Measurements from ENCODE around the gene DCHS1. TPM values are rescaled to one million over a fixed set of nuclear protein-coding genes. Genes with fewer than 3 reads are reported as not detected.
A peak's percentile ranks its signal among the peaks of the same experiment; 100 is the strongest.
"Not testable (repeated sequence)": the region's sequence is repeated elsewhere in the genome, so short reads cannot be mapped to it uniquely, and the experiment has no call there.

The DCHS1 gene
- total and polyA plus RNA-seq, 2 experiments from 2014 or later: 8.0 to 15.2 TPM

DNA sequence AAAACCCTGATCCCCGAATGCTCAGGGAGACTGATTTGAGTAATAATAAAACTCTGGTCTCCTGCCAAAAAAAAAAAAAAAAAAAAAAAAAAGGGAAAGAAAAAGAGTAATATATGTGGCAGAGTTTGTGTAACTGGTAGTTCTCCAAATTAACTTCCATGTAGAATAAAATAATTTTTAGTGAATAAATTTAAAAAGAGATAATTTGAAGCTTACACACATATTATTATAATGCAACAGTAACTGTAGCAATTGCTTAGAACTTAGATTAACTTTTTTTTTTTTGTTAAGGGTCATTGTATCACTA, 38.6 kb upstream of the DCHS1 start:
- Histone ChIP-seq H3K27me3 (no peaks in the 10 kb centered on the region), H3K27ac (no peak overlapping the region), H3K79me2 (no peaks in the 10 kb centered on the region), H4K20me1 (ENCODE audit: insufficient read depth, poor library complexity, severe bottlenecking) (no peaks in the 10 kb centered on the region), H2AFZ (no peak overlapping the region), H3K4me1 (ENCODE audit: insufficient read depth) (peaks cover 6% of the 10 kb centered on the region), H3K9me3 (ENCODE audit: low read depth) (no peaks in the 10 kb centered on the region), H3K9me2 (replicated peaks; ENCODE audit: insufficient read depth) (no peaks in the 10 kb centered on the region), H3K36me3 (replicated peaks; ENCODE audit: insufficient read depth, low read depth) (no peaks in the 10 kb centered on the region), H3K4me2 (no peak overlapping the region), H3K4me3 (no peak overlapping the region)
- TF ChIP-seq EZH2phosphoT487 (IDR thresholded peaks at IDR 0.05; ENCODE audit: low read depth, severe bottlenecking, unreplicated experiment): no peak
- TF ChIP-seq, protein P1, sequence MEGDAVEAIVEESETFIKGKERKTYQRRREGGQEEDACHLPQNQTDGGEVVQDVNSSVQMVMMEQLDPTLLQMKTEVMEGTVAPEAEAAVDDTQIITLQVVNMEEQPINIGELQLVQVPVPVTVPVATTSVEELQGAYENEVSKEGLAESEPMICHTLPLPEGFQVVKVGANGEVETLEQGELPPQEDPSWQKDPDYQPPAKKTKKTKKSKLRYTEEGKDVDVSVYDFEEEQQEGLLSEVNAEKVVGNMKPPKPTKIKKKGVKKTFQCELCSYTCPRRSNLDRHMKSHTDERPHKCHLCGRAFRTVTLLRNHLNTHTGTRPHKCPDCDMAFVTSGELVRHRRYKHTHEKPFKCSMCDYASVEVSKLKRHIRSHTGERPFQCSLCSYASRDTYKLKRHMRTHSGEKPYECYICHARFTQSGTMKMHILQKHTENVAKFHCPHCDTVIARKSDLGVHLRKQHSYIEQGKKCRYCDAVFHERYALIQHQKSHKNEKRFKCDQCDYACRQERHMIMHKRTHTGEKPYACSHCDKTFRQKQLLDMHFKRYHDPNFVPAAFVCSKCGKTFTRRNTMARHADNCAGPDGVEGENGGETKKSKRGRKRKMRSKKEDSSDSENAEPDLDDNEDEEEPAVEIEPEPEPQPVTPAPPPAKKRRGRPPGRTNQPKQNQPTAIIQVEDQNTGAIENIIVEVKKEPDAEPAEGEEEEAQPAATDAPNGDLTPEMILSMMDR (IDR thresholded peaks at IDR 0.05; ENCODE audit: poor library complexity): no peak
- TF ChIP-seq EZH2 (IDR thresholded peaks at IDR 0.05; ENCODE audit: borderline replicate concordance): no peak
- WGBS (ENCODE audit: low lambda C conversion rate, missing lambda C conversion rate): 33% methylated on average over 1 of the region's 1 CpG
- DNase-seq (ENCODE audit: low spot score): no peak

DNA sequence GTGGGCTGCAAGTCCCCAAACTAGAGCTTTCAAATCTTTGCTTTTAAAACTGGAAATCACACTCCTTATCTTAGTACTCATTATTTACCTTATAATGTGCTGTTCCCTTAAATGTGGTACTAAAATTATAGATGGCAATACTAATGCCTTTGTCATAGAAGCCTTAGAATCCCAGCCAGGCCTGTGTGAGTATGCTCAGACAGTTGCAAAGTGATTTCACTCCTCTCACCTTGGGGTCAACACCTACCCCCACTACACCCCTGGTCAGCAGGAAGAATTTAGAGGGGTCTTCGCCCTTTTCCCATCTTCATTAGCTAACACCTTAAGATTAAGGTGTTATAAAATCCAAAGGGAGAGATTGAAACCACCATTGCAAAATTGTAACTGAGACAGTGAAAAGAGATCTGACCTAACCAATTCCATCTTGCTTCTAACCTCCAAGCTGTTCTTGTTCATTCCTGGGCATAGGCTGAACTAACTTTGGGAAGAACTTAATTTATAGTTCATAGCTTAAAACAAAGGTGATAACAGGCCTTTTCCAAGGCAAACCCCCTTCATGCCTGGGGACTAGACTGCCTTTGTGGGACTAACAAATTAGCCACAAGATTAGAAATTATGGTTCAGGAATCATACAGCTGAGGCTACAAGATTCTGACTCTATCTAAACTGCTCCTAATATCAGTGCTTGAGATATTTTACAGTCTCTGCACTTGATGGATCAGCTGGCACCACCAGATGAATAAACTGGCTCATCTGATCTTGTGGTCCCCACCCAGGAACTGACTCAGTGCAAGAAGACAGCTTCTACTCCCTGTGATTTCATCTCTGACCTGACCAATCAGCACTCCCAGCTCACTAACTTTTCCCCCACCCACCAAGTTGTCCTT, 38.0 kb upstream of the DCHS1 start:
- TF ChIP-seq EZH2phosphoT487 (IDR thresholded peaks at IDR 0.05; ENCODE audit: low read depth, severe bottlenecking, unreplicated experiment) (no peak), EZH2 (IDR thresholded peaks at IDR 0.05; ENCODE audit: borderline replicate concordance) (no peak)
- TF ChIP-seq, protein P1 (IDR thresholded peaks at IDR 0.05; ENCODE audit: poor library complexity): no peak
- no peaks in the 10 kb centered on the region for H4K20me1 ChIP-seq (ENCODE audit: insufficient read depth, poor library complexity, severe bottlenecking)
- 74% methylated on average over 1 of the region's 1 CpG for WGBS (ENCODE audit: low lambda C conversion rate, missing lambda C conversion rate)
- H3K9me2 ChIP-seq (replicated peaks; ENCODE audit: insufficient read depth): no peaks in the 10 kb centered on the region
- peak overlapping the region; percentile 52 for H3K27ac ChIP-seq
- H3K27me3 ChIP-seq: no peaks in the 10 kb centered on the region
- no peaks in the 10 kb centered on the region for H3K9me3 ChIP-seq (ENCODE audit: low read depth)
- H3K4me3 ChIP-seq: no peak overlapping the region
- no peaks in the 10 kb centered on the region for H3K79me2 ChIP-seq
- H3K4me2 ChIP-seq: no peak overlapping the region
- H2AFZ ChIP-seq: no peak overlapping the region
- no peaks in the 10 kb centered on the region for H3K36me3 ChIP-seq (replicated peaks; ENCODE audit: insufficient read depth, low read depth)
- peaks cover 6% of the 10 kb centered on the region for H3K4me1 ChIP-seq (ENCODE audit: insufficient read depth)
- no peak for DNase-seq (ENCODE audit: low spot score)

DNA sequence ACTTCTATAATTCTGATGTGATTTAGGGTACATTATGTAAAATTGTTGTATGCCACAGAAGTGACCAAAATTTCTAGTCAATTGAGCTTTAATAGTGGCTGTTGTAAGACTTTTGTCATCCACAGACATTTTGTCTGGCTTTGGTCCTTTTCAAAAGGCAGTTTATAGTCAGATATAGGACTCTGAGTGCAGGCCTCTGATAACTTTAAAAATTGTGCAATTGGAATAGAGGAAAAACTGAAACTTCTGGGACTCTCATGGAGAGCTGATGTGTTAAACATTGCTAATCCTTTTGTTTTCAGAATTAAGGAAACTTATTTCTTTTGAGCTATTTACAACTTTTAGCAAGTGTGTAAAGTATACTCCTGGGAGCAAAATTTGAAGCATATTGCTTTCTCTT, 36.5 kb upstream of the DCHS1 start:
- Histone ChIP-seq H3K36me3 (replicated peaks; ENCODE audit: insufficient read depth, low read depth) (no peaks in the 10 kb centered on the region), H3K4me2 (peak overlapping the region; percentile 9), H3K4me1 (ENCODE audit: insufficient read depth) (peaks cover 6% of the 10 kb centered on the region), H3K9me3 (ENCODE audit: low read depth) (no peaks in the 10 kb centered on the region), H3K27me3 (no peaks in the 10 kb centered on the region), H3K27ac (peak overlapping the region; percentile 57), H2AFZ (no peak overlapping the region), H3K79me2 (no peaks in the 10 kb centered on the region), H4K20me1 (ENCODE audit: insufficient read depth, poor library complexity, severe bottlenecking) (no peaks in the 10 kb centered on the region), H3K9me2 (replicated peaks; ENCODE audit: insufficient read depth) (no peaks in the 10 kb centered on the region), H3K4me3 (no peak overlapping the region)
- DNase-seq (ENCODE audit: low spot score): no peak
- TF ChIP-seq EZH2 (IDR thresholded peaks at IDR 0.05; ENCODE audit: borderline replicate concordance) (no peak), EZH2phosphoT487 (IDR thresholded peaks at IDR 0.05; ENCODE audit: low read depth, severe bottlenecking, unreplicated experiment) (no peak)
- TF ChIP-seq, protein P1 (IDR thresholded peaks at IDR 0.05; ENCODE audit: poor library complexity): no peak

DNA sequence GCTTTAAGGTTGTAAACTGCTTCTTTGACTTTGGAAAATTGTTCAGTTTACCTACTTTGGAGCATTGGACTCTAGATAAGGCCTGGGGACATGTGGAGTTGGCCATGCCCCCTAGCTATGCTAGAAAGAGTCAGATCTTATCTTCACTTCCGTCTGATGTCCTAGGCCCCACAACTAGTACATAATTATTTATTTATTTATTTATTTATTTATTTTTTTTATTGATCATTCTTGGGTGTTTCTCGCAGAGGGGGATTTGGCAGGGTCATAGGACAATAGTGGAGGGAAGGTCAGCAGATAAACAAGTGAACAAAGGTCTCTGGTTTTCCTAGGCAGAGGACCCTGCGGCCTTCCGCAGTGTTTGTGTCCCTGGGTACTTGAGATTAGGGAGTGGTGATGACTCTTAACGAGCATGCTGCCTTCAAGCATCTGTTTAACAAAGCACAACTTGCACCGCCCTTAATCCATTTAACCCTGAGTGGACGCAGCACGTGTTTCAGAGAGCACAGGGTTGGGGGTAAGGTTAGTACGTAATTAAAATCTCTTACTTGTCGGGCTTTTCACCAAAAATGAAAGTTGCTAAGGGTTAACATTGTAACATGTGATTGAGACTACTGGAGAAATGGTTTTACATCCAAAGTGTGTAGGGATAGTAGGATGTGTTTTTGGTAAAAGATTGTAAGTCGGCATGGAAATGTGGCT, 35.0 kb upstream of the DCHS1 start:
- 58% methylated on average over 8 of the region's 11 CpGs for WGBS (ENCODE audit: low lambda C conversion rate, missing lambda C conversion rate)
- H3K4me2 ChIP-seq; H3K4me1 ChIP-seq (ENCODE audit: insufficient read depth); H3K9me3 ChIP-seq (ENCODE audit: low read depth); H4K20me1 ChIP-seq (ENCODE audit: insufficient read depth, poor library complexity, severe bottlenecking); H2AFZ ChIP-seq; H3K36me3 ChIP-seq (replicated peaks; ENCODE audit: insufficient read depth, low read depth); H3K9me2 ChIP-seq (replicated peaks; ENCODE audit: insufficient read depth); H3K27me3 ChIP-seq; H3K4me3 ChIP-seq; H3K79me2 ChIP-seq: not testable (repeated sequence)
- peak overlapping the region; percentile 57 for H3K27ac ChIP-seq
- DNase-seq (ENCODE audit: low spot score): peak; percentile 30

Measured in hepatocyte (in vitro differentiated cells).